Fibroblast of gingiva (primary cell): Measurements from ENCODE around the gene DCDC2C.
"Not testable (repeated sequence)": the region's sequence is repeated elsewhere in the genome, so short reads cannot be mapped to it uniquely, and the experiment has no call there.

Experiments
- DNase-seq: peaks from one replicate; pipeline ENCODE4 v3.0.0-alpha.2; 2011; ENCODE audit warnings: low read depth

DCDC2C gene

GRCh38 chr2:3703236-3703756 lies at the start of gene DCDC2C:
DCDC2C (plus strand) TSS chr2:3703575; CDS start chr2:3703752, 177 bp downstream.
- DNase-seq = no peak

- DNase-seq = no peak
Measured at GRCh38 chr2:3654011-3654410, 49.4 kb upstream of the DCDC2C start.

GRCh38 chr2:3654531-3655225 lies 48.7 kb upstream of the DCDC2C start:
- no peak for DNase-seq

- no peak for DNase-seq
Measured at GRCh38 chr2:3655871-3656761, 47.3 kb upstream of the DCDC2C start.

- DNase-seq = no peak
Measured at GRCh38 chr2:3656762-3657721, 46.3 kb upstream of the DCDC2C start.

- no peak for DNase-seq
Measured at GRCh38 chr2:3657881-3658280, 45.5 kb upstream of the DCDC2C start, which contains the start of gene ALLC. ALLC (plus strand) TSS chr2:3658200; CDS start chr2:3671158, 12,958 bp downstream.

GRCh38 chr2:3659447-3660432 lies 43.6 kb upstream of the DCDC2C start:
- no peak for DNase-seq

GRCh38 chr2:3660640-3661039 lies 42.7 kb upstream of the DCDC2C start:
- DNase-seq = not testable (repeated sequence)

GRCh38 chr2:3661149-3661660 lies 42.2 kb upstream of the DCDC2C start:
- no peak for DNase-seq

GRCh38 chr2:3662239-3662638 lies 41.1 kb upstream of the DCDC2C start:
- DNase-seq = no peak

GRCh38 chr2:3664118-3664517 lies 39.3 kb upstream of the DCDC2C start:
- no peak for DNase-seq

- DNase-seq = no peak
Measured at GRCh38 chr2:3664925-3665324, 38.5 kb upstream of the DCDC2C start.

- no peak for DNase-seq
Measured at GRCh38 chr2:3665886-3666612, 37.3 kb upstream of the DCDC2C start.

- DNase-seq = no peak
Measured at GRCh38 chr2:3666613-3666975, 36.8 kb upstream of the DCDC2C start.

GRCh38 chr2:3667151-3667631 lies 36.2 kb upstream of the DCDC2C start:
- DNase-seq = no peak

GRCh38 chr2:3669656-3670055 lies 33.7 kb upstream of the DCDC2C start:
- DNase-seq = no peak

- DNase-seq = no peak
Measured at GRCh38 chr2:3670376-3670775, 33.0 kb upstream of the DCDC2C start.

GRCh38 chr2:3670941-3671340 lies 32.4 kb upstream of the DCDC2C start:
- no peak for DNase-seq

GRCh38 chr2:3672861-3673678 lies 30.3 kb upstream of the DCDC2C start:
- no peak for DNase-seq
